ENCODE results near the gene MAGT1.
A peak's percentile ranks its signal among the peaks of the same experiment; 100 is the strongest.
"Not testable (repeated sequence)": the region's sequence is repeated elsewhere in the genome, so short reads cannot be mapped to it uniquely, and the experiment has no call there.

Gene MAGT1

GRCh38 chrX:77894921-77895886 lies at the start of gene MAGT1:
MAGT1 (minus strand) TSS chrX:77895435; CDS start chrX:77895410, 25 bp downstream.
- peak; percentile 89 for DNase-seq

- DNase-seq: not testable (repeated sequence)
Observed at GRCh38 chrX:77945031-77945430, 49.8 kb upstream of the MAGT1 start.

- DNase-seq: no peak
Observed at GRCh38 chrX:77938083-77938680, 42.9 kb upstream of the MAGT1 start.

- no peak for DNase-seq
Observed at GRCh38 chrX:77937291-77937690, 42.1 kb upstream of the MAGT1 start.

- DNase-seq: no peak
Observed at GRCh38 chrX:77936299-77936698, 41.1 kb upstream of the MAGT1 start.

- no peak for DNase-seq
Observed at GRCh38 chrX:77935886-77936285, 40.7 kb upstream of the MAGT1 start.

- no peak for DNase-seq
Observed at GRCh38 chrX:77930581-77930980, 35.3 kb upstream of the MAGT1 start.

GRCh38 chrX:77925764-77926163 lies 30.5 kb upstream of the MAGT1 start:
- no peak for DNase-seq

- DNase-seq: no peak
Observed at GRCh38 chrX:77924320-77924859, 29.2 kb upstream of the MAGT1 start.

- DNase-seq: no peak
Observed at GRCh38 chrX:77922787-77923186, 27.6 kb upstream of the MAGT1 start.

- DNase-seq: not testable (repeated sequence)
Observed at GRCh38 chrX:77919370-77919769, 24.1 kb upstream of the MAGT1 start.

- DNase-seq: no peak
Observed at GRCh38 chrX:77918568-77918967, 23.3 kb upstream of the MAGT1 start.

GRCh38 chrX:77917294-77917933 lies 22.2 kb upstream of the MAGT1 start:
- DNase-seq: no peak

- peak; percentile 89 for DNase-seq
Observed at GRCh38 chrX:77910108-77910840, 15.0 kb upstream of the MAGT1 start, which contains the start of gene ATP7A. ATP7A (plus strand) TSS chrX:77910693; CDS start chrX:77971642, 60,949 bp downstream.

- DNase-seq: no peak
Observed at GRCh38 chrX:77901506-77901905, 6.3 kb upstream of the MAGT1 start.

GRCh38 chrX:77900688-77901087 lies 5.5 kb upstream of the MAGT1 start:
- DNase-seq: no peak

GRCh38 chrX:77899081-77899828 lies 4.0 kb upstream of the MAGT1 start, which contains the start of gene COX7B:
COX7B (plus strand) TSS chrX:77899468; CDS start chrX:77899554, 86 bp downstream.
- DNase-seq: peak; percentile 63

- no peak for DNase-seq
Observed at GRCh38 chrX:77893713-77894112, 1.5 kb downstream of the MAGT1 start.

- no peak for DNase-seq
Observed at GRCh38 chrX:77892887-77893286, 2.3 kb downstream of the MAGT1 start.

- DNase-seq: not testable (repeated sequence)
Observed at GRCh38 chrX:77881418-77881817, 13.8 kb downstream of the MAGT1 start.

- no peak for DNase-seq
Observed at GRCh38 chrX:77875372-77875771, 19.9 kb downstream of the MAGT1 start.

- not testable (repeated sequence) for DNase-seq
Observed at GRCh38 chrX:77831544-77831943, 63.7 kb downstream of the MAGT1 start.

All from CD4-positive, alpha-beta T cell treated with Interleukin-17A for 4 hours (primary cell).